Measurements from ENCODE around the gene C3orf22.
"Not testable (repeated sequence)": the region's sequence is repeated elsewhere in the genome, so short reads cannot be mapped to it uniquely, and the experiment has no call there.

The C3orf22 gene

DNA sequence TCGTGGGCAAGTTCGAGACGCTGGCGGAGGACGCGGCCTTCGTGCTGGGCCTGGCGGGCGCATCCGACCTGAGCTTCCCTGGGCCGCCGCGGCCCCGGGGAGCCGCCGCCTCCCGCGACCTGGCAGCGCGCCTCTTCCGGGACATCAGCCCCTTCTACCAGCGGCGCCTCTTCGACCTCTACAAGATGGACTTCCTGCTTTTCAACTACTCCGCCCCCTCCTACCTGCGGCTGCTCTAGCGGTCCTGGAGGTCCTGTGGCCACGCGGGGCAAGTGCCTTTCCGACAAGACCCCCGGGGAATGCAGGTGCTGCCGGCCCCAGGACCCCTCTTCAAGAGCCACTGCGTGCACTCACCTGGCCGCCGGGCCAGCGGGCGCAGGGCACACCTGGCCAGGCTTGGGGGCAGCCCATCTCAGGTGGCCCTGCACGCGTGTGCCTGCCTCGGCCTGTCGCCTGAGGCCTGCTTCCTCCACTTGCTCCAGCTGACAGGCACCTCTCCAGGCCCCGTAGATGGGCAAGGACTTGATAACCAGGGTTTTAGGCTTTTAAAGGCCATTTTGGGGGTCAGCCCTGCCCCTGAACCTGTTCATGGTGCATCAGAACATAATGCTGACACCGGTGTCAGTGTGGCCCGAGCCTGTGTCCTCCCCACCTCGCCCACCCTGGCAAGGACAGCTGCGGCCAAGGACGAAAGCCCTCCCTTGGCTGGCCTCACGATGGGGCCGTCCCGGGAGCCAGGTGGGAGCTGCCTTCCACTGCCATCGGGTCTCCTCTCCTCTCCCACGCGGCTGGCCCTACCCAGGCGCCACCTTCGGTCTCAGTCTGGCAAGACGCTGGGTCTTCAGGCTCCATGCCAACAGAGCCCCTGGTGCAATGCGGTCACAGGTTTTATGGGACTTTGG, 16.1 kb downstream of the C3orf22 start:
- no peak for DNase-seq (ENCODE audit: low spot score)

DNA sequence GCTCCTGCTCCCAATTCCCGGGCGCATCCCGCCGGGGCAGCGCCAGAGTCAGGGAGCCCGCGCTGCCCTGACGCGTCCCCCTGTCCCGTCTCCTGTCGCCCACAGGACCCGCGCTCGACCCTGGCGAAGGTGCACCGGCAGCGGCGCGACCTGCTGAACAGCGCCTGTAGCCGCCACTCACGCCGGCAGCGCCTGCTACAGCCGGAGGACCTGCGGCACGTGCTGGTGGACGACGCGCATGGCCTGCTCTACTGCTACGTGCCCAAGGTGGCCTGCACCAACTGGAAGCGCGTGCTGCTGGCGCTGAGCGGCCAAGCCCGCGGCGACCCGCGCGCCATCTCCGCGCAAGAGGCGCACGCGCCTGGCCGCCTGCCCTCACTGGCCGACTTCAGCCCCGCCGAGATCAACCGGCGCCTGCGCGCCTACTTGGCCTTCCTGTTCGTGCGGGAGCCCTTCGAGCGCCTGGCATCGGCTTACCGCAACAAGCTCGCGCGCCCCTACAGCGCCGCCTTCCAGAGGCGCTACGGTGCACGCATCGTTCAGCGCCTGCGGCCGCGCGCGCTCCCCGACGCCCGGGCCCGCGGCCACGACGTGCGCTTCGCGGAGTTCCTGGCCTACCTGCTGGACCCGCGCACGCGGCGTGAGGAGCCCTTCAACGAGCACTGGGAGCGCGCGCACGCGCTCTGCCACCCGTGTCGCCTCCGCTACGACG, 16.9 kb downstream of the C3orf22 start:
- DNase-seq (ENCODE audit: low spot score) = no peak

DNA sequence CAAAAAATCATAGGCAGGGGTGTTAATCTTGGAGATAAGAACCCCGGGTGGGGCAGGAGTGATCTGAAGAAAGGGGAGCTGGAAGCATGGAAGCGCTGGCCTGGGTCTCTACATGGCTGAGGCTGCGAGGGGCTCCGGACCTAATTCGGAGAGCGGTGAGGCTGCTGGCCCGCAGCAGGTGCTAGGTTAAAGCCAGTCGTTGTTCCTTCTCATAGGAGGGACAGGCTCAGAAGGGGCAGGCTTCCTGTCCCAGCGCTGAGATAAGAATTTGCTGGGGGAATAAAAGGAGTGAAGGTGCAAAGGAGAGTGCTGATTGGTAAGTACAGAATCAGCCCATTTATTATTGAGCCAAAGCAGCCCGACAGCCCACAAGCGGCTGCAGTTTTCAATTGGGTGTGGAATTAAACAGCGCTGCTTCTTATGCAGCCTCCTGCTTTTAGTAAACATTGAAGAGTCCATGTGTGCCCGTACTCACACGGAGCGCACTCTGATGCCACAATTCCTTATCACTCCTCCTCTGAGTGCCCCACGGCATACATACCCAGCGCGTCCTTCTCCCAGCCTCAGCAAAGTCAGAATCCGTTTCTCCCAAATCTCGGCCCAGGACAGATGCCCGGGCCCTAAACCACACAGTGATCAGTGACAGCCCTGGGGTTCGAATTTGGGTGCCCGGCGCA, 17.6 kb downstream of the C3orf22 start:
- no peak for DNase-seq (ENCODE audit: low spot score)

DNA sequence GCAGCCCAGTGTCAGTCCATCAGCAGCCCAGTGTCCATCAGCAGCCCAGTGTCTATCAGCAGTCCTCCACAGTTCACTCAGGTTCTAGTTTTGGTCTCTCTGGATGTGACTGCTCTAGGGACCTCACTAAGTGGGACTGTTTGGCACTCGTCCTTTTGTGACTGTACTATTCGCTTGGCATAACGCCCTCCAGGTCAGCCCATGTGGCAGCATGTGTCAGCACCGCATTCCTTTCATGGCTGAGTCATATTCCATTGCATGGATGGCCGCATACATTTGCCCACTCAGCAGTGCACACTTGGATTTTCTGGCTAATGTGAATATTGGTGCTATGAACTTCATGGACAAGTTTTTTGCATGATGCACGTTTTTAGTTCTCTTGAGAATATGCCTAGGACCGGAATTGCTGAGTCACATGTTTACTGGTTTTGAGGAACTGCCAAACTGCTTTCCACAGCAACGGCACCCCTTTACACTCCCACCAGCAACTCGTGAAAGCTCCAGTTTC, 18.3 kb downstream of the C3orf22 start:
- peak; percentile 60 for DNase-seq (ENCODE audit: low spot score)

DNA sequence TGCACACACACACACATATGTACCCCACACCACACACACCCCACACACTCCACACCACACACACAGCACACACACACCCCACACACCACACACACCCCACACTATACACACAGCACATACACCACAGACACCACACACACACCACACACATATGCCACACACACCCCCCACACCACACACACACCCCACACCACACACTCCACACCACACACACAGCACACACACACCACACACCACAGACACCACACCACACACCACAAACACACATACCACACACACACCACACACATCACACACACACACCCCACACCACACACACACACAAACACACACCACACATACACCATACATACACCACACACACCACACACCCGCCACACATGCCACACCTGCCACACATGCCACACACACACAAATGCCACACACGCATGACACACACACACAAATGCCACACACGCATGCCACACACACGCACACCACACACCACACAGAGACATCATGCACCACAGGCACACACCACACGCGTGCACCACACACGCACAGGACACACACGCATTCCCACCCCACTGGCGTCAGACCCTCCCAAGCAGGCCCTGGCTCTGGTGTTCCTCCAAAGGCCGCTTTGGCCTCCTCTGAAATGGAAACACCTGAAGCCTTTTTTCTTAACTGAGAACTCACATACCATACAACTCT, 19.0 kb downstream of the C3orf22 start:
- DNase-seq (ENCODE audit: low spot score) = no peak

DNA sequence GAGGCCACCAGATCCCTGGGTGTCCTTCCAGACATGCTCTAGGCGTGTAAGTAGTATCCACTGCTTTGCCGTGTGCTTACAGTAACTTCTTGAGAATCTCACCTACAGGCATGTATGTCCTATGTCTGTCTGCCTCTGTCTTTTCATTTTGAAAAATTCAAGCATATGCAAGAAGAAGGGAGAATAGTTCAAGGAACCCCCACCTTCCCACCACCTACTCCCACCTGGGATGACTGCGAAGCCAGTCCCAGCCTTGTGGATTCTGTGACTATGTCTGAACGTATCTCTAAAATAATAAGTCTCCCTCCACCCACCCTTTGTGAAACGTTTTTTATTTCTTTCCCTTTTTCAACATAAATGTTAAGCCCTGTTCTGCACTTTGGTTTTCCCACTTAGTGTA, 19.8 kb downstream of the C3orf22 start:
- DNase-seq (ENCODE audit: low spot score) = no peak

DNA sequence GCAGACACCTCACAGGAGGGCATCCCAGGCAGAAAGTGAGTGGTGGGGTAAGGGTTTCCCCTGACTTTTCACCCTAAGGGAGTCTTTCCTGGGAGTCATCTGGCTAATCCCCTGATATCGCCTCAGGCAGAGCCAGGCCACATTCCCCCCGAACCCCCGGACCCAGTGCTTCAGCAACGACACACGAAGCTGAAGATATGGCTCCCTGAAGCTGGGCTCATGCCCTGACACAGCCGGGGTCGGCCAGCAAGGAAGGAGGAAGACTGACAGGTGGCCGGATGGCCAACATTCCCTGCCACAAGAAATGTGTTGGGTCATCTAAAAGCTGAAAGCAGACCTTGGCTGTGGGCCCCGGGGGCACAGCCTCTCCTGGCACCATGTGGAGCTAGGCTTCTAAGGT, 20.4 kb downstream of the C3orf22 start:
- DNase-seq (ENCODE audit: low spot score) = no peak

DNA sequence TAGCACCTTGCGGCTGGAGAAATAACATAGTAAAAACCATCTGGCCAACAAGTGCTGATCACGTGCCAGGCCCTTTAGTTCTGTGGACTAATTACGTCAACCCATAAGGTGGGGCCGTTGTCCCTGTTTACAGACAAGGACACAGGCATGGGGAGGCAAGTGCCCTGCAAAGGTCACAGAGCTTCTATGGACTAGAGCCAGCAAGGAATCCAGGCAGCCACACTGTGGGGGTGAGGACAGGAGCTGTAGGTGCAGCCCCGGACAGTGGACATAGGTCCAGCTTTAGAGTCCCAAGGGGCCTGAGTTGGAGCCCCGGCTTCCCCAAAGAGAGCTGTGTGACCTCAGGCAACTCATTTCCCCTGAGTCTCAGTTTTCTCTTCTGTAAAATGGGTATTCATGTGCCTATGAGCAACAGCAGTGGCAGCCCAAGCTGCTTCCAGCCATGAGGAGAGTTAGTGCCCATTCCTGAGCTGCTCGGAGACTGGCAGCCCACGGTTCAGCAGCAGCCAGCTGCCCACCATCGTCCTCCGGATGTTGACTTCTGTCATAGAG, 20.9 kb downstream of the C3orf22 start:
- DNase-seq (ENCODE audit: low spot score) = no peak

DNA sequence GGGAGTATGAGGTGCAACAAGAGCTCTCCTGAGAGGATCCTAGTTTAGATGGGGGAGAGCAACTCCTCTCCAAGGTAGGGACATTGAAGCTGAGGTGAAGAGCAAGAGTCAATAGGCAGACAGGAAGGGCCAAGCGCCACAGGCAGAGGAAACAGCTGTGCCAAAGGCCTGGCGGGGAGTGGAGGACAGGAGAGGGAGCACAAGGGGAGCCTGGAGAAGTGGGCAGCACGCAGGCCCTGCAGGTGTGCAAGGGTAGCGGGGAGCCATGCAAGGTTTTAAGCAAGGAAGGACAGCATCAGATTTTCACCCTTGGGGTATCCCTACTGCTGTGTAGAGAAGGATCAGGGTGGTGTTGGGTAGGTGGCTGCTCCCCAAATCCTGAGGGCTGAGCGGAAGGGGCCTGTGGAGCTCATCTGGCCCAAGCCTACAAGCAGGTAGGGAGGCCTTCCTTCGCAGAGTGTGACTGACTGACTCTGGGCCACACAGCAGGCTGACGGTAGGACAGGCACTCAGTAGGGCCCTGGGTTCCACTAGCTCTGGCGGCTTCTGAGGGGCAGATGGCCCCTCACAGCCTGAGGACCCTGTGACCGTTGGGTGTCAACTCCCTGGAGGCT, 21.5 kb downstream of the C3orf22 start:
- no peak for DNase-seq (ENCODE audit: low spot score)

DNA sequence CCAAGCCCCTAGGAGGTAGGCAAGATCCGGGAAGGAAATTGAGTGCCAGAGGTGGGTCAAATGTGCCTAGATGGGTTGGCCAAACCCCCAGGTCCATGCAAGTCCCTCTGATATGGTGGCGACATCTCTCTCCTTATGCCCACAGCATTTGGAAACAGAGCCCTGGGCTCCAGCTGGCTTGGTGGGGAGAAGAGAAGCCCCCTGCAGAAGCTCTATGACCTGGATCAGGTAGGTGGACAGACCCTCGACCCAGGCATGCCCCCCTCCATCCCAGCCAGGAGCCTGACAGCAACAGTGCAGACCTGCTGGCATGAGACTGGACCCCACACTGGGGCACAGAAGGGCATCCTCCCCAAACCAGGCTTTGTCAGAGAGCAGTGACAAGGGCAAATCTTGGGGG, 22.6 kb downstream of the C3orf22 start:
- no peak for DNase-seq (ENCODE audit: low spot score)

DNA sequence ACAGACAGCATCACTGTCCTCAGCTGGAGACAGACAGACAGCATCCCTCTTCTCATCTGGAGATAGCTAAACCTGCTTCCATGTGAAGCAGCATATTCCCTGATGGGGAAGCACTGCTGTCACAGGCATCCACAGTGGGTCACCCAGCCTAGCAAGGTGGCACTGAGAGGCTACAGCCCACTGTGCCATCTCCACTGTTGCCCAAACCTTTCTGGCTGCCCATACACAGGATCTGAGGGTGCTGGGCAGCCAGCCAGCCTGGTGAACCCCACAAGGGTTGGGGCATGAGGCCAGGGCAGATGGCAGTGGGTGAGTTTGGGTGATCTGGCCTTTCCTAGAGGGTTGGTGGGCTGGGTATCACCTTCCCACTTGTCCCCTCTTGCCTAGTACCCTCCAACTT, 23.1 kb downstream of the C3orf22 start:
- no peak for DNase-seq (ENCODE audit: low spot score)

DNA sequence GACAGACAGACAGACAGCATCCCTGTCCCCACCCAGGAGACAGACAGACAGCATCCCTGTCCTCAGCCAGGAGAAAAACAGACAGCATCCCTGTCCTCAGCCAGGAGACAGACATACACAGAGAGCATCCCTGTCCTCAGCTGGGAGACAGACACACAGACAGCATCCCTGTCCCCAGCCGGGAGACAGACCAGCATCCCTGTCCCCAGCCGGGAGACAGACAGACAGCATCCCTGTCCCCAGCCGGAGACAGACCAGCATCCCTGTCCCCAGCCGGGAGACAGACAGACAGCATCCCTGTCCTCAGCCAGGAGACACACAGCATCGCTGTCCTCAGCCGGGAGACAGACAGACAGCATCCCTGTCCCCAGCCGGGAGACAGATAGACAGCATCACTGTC, 24.0 kb downstream of the C3orf22 start:
- DNase-seq (ENCODE audit: low spot score) = not testable (repeated sequence)

DNA sequence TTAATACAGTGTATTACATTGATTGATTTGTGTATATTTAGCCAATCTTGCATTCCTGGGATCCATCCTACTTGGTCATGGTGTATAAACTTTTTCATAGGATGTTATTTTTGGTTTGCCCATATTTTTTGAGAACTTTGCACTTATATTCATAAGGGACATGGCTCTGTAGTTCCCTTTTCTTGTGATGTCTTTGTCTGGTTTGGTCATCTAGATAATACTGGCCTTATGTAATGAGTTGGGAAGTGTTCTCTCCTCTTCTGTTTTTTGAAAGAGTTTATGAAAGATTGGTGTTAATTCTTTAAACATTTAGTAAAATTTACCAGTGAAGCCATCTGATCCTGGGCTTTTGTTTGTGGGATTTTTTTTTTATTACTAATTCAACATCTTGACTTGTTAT, 25.2 kb downstream of the C3orf22 start:
- no peak for DNase-seq (ENCODE audit: low spot score)

DNA sequence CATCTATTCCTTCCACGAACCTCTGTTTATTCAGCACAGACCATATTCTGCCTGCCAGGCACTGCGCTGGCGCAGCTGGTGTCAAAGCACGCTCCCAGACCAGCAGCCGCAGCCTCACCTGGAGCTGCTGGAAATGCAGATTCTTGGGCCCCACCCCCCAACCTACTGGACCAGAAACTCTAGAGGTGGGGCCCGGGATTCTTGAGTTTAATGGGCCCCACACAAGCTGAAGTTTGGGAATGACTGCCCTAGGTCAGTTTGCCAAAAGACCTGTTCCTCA, 27.7 kb downstream of the C3orf22 start:
- DNase-seq (ENCODE audit: low spot score) = no peak

DNA sequence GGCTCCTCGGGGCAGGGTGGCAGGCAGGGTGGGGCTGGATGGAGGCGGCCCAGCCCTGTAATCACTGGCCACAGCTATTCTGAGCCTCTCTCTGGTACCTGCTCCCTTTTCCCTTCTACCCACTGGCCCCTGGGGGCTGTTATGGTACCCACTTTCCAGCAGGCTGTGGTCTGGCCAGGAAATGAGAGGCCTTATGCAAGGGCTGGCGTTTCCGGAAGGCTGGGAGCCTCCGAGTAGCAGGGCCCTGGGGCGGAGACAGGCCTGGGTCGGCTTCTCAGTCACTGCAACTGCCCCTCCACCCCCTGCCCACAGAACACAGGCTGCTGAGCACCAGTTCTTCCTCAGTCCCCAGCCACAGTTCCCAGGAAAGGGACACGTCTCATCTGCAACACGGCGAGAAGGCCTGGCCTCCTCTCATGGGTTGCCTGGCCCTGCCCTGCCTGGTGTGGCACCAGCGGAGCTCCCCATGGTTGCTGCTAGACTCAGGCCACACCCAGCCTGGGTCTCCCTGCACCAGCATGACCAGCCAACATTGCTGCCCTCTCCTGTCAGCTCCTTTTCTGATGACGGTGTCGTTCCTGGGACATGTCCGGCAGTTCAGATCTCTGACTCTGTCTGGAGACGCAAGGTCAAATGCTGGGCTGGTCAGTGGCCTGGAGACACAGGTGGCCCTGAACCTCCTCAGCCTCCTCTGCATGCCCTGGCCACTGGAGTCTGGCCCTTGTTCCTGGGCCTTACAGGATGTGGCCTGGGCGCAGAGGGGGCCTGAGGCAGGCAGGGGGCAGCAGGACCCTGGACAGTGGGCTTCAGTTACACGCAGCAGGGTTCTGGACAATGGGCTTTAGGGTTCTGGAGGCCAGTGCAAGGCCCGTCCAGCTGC, 28.3 kb downstream of the C3orf22 start:
- no peak for DNase-seq (ENCODE audit: low spot score)

DNA sequence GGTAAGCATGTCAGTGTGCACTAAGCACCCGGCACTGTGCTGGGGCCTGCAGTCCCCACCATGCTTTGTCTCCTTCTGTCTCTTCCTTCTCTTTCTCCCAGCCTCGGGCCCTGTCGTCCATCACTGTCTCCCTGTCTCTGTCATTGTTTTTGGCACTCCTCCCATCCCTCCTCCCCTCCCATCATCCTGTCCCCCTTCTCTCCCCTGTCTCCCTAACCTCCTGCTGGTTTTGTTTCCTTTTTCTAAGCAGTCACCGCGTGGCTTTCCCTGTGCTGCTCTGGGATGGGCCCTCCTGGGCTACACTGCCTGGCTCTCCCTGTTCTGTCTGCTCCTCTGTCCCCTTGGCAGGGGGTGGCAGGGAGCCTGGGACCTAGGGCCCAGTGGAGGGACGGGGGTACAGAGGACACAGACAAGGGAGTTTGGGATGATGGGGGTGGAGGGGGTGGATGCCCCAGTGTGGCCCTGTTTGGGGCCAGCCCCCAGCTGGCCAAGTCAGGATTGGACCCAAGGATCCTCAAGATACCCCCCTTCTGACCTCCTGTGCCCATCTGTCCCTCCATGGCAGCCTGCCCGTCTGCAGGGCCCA, 29.1 kb downstream of the C3orf22 start:
- no peak for DNase-seq (ENCODE audit: low spot score)

DNA sequence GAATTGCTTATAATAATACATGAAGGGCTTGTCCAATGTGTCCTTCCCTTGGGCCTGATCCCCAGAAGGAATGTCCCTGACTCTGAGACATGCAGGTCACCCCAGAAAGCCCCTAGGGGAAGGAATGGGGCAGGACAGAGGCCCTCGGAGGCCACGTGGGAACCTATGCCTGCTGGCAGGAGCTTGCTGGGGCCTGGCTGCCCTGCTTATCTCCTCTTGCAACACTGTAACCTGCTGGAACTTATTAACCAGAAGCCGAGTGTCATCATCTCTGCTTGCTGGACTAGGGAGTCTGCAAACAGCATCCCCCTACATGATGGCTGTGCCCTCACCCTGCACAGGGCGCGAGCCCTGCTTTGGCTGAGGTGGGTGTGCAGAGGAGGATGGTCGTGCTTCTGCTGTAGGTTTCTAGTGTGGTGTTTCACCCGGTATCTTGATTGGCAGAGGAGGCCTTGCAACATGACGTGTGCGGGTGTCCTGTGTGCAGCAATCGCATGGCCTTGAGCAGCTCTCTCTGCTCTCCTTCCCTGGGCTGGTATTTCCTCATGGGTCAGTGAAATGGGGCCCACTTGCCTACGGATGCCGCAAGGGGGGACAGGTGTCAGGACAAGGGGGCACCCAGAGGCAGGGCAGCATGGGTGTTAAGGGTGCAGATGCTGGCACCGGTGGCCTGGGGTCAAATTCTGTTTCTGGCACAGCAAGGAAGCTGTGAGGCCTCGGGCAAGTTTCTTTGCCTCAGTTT, 29.8 kb downstream of the C3orf22 start:
- DNase-seq (ENCODE audit: low spot score) = no peak

DNA sequence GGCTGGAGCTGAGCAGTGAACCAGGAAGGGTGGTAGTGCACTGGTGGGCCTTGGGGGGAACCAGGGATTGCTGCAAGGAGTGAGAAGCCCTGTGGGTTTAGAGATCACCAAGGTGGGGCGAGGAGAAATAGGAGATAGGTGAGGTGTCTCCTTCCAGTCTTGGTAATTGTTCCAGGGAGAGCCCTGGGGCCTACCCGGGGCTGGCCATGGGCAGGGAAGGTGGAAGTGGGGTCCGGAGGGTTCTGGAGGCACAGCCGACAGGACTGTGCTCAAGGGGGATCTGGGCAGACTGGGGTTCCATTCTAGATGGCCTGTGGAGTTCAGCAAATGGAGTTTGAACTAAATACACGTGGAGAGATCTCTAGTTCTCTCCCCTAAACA, 30.3 kb downstream of the C3orf22 start:
- DNase-seq (ENCODE audit: low spot score) = no peak

DNA sequence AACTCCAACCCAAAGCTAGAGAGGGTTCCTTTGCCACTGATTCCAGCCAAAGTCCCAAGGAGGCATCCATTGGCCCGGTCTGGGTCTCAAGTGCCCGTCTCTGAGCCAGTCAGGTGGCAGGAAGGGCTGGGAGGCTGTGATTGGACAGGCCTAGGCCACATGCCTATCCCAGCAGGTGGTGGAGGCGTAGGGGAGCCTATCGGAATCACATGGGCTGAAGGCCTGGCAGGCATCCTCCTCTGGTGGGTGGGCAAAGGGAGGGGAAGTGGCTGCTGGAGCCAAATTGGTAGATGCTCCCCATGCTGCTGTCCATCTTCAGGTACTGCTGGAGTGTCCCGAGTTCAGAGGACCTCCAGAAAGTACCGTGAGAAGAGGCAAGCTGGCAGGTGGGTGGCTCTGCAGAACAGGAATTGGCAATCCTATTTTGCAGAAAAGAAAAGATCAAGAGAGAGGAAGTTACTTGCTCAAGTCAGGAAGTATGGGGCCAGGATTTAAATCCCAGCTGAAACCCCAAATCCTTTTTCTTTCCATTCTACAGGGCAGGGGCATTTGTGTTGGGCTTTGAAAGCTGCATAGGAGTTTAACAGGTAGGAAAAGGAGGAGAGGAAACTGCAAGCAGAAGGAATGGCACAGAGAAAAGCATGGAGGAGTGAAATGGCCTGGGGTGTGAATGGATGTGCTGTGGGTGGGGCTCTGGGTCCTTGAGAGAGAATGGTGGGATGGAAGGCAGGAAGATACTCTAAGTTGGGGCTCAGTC, 31.1 kb downstream of the C3orf22 start:
- no peak for DNase-seq (ENCODE audit: low spot score)

All from LoVo (cell line).